ENCODE data around the gene SAMD5.

Gene SAMD5

GRCh38 chr6:147486683-147487082 lies 21.8 kb upstream of the SAMD5 start:
- H3K4me3 ChIP-seq (ENCODE audit: low read depth, low read length) = no peak overlapping the region
- TF ChIP-seq CTCF (IDR thresholded peaks at IDR 0.05; ENCODE audit: low read depth, low read length, missing control alignments) = no peak

GRCh38 chr6:147497472-147497871 lies 11.0 kb upstream of the SAMD5 start:
- no peak for TF ChIP-seq CTCF (IDR thresholded peaks at IDR 0.05; ENCODE audit: low read depth, low read length, missing control alignments)
- DNase-seq (ENCODE audit: low read depth) = no peak
- no peak overlapping the region for H3K4me3 ChIP-seq (ENCODE audit: low read depth, low read length)

More at GRCh38 chr6:147486683-147487082, 21.8 kb upstream of the SAMD5 start:
- no peak for DNase-seq (ENCODE audit: low read depth)

GRCh38 chr6:147503587-147503986 lies 4.9 kb upstream of the SAMD5 start:
- DNase-seq (ENCODE audit: low read depth) = no peak
- no peak for TF ChIP-seq CTCF (IDR thresholded peaks at IDR 0.05; ENCODE audit: low read depth, low read length, missing control alignments)
- no peak overlapping the region for H3K4me3 ChIP-seq (ENCODE audit: low read depth, low read length)

GRCh38 chr6:147504848-147505247 lies 3.6 kb upstream of the SAMD5 start:
- no peak for DNase-seq (ENCODE audit: low read depth)
- TF ChIP-seq CTCF (IDR thresholded peaks at IDR 0.05; ENCODE audit: low read depth, low read length, missing control alignments) = no peak

GRCh38 chr6:147506704-147507114 lies 1.8 kb upstream of the SAMD5 start:
- peak; percentile 48 for TF ChIP-seq CTCF (IDR thresholded peaks at IDR 0.05; ENCODE audit: low read depth, low read length, missing control alignments)
- no peak overlapping the region for H3K4me3 ChIP-seq (ENCODE audit: low read depth, low read length)
- DNase-seq (ENCODE audit: low read depth) = no peak

More at GRCh38 chr6:147504848-147505247, 3.6 kb upstream of the SAMD5 start:
- no peak overlapping the region for H3K4me3 ChIP-seq (ENCODE audit: low read depth, low read length)

GRCh38 chr6:147507162-147508041 lies 1.1 kb upstream of the SAMD5 start:
- no peak overlapping the region for H3K4me3 ChIP-seq (ENCODE audit: low read depth, low read length)
- TF ChIP-seq CTCF (IDR thresholded peaks at IDR 0.05; ENCODE audit: low read depth, low read length, missing control alignments) = no peak
- DNase-seq (ENCODE audit: low read depth) = no peak

Data from GM12864 (cell line).